ENCODE results near the gene HTR2A. TPM values are rescaled to one million over a fixed set of nuclear protein-coding genes. Genes with fewer than 3 reads are reported as not detected.
"Not testable (repeated sequence)": the region's sequence is repeated elsewhere in the genome, so short reads cannot be mapped to it uniquely, and the experiment has no call there.

Gene HTR2A
- total RNA-seq, 1 donor from 2014 or later, result not detected

- H3K4me1 Mint-ChIP-seq (ENCODE audit: low read depth), result no peaks in the 10 kb centered on the region
Measured at GRCh38 chr13:46830405-46831005, 66.3 kb downstream of the HTR2A start.

GRCh38 chr13:46822551-46822950, 74.3 kb downstream of the HTR2A start:
- Mint-ChIP-seq H3K27me3 (ENCODE audit: insufficient read depth) (peaks cover 10% of the 10 kb centered on the region), H3K4me1 (ENCODE audit: low read depth) (no peaks in the 10 kb centered on the region), H3K36me3 (ENCODE audit: low read depth) (no peaks in the 10 kb centered on the region), H3K9me3 (no peaks in the 10 kb centered on the region), H3K4me3 (no peak overlapping the region), H3K27ac (no peak overlapping the region)
- intact Hi-C loops (cut with micrococcal nuclease), result no loop called here
- DNase-seq (ENCODE audit: low spot score), result no peak

More at GRCh38 chr13:46830405-46831005, 66.3 kb downstream of the HTR2A start:
- H3K27ac Mint-ChIP-seq, result no peak overlapping the region
- no peak for DNase-seq (ENCODE audit: low spot score)
- intact Hi-C loops (cut with micrococcal nuclease), result no loop called here
- no peaks in the 10 kb centered on the region for H3K9me3 Mint-ChIP-seq
- H3K27me3 Mint-ChIP-seq (ENCODE audit: insufficient read depth), result peaks cover 6% of the 10 kb centered on the region
- no peaks in the 10 kb centered on the region for H3K36me3 Mint-ChIP-seq (ENCODE audit: low read depth)
- H3K4me3 Mint-ChIP-seq, result no peak overlapping the region

- Mint-ChIP-seq H3K36me3 (ENCODE audit: low read depth) (peaks cover 2% of the 10 kb centered on the region), H3K27ac (no peak overlapping the region), H3K27me3 (ENCODE audit: insufficient read depth) (peaks cover 7% of the 10 kb centered on the region), H3K4me3 (no peak overlapping the region), H3K4me1 (ENCODE audit: low read depth) (no peaks in the 10 kb centered on the region), H3K9me3 (peaks cover 7% of the 10 kb centered on the region)
- no peak for DNase-seq (ENCODE audit: low spot score)
- intact Hi-C loops (cut with micrococcal nuclease), result no loop called here
Measured at GRCh38 chr13:46817838-46818476, 78.9 kb downstream of the HTR2A start.

GRCh38 chr13:46817095-46817494, 79.8 kb downstream of the HTR2A start:
- peaks cover 7% of the 10 kb centered on the region for H3K27me3 Mint-ChIP-seq (ENCODE audit: insufficient read depth)
- H3K36me3 Mint-ChIP-seq (ENCODE audit: low read depth), result peaks cover 6% of the 10 kb centered on the region
- no peak overlapping the region for H3K4me3 Mint-ChIP-seq
- H3K9me3 Mint-ChIP-seq, result peaks cover 15% of the 10 kb centered on the region
- H3K4me1 Mint-ChIP-seq (ENCODE audit: low read depth), result no peaks in the 10 kb centered on the region
- no peak for DNase-seq (ENCODE audit: low spot score)
- no peak overlapping the region for H3K27ac Mint-ChIP-seq
- intact Hi-C loops (cut with micrococcal nuclease), result no loop called here

- Mint-ChIP-seq H3K27ac (no peak overlapping the region), H3K4me1 (ENCODE audit: low read depth) (no peaks in the 10 kb centered on the region), H3K36me3 (ENCODE audit: low read depth) (peaks cover 6% of the 10 kb centered on the region), H3K27me3 (ENCODE audit: insufficient read depth) (peaks cover 7% of the 10 kb centered on the region), H3K4me3 (no peak overlapping the region), H3K9me3 (peaks cover 22% of the 10 kb centered on the region)
- intact Hi-C loops (cut with micrococcal nuclease), result no loop called here
- no peak for DNase-seq (ENCODE audit: low spot score)
Measured at GRCh38 chr13:46816371-46816770, 80.5 kb downstream of the HTR2A start.

GRCh38 chr13:46812301-46812797, 84.5 kb downstream of the HTR2A start:
- Mint-ChIP-seq H3K27ac (no peak overlapping the region), H3K36me3 (ENCODE audit: low read depth) (peaks cover 6% of the 10 kb centered on the region), H3K4me3 (peak overlapping the region; percentile 12), H3K27me3 (ENCODE audit: insufficient read depth) (peaks cover 12% of the 10 kb centered on the region), H3K9me3 (peaks cover 22% of the 10 kb centered on the region), H3K4me1 (ENCODE audit: low read depth) (no peaks in the 10 kb centered on the region)
- intact Hi-C loops (cut with micrococcal nuclease), result no loop called here
- DNase-seq (ENCODE audit: low spot score), result no peak

GRCh38 chr13:46810440-46810839, 86.4 kb downstream of the HTR2A start:
- H3K27ac Mint-ChIP-seq, result no peak overlapping the region
- H3K4me3 Mint-ChIP-seq, result no peak overlapping the region
- DNase-seq (ENCODE audit: low spot score), result no peak
- peaks cover 15% of the 10 kb centered on the region for H3K27me3 Mint-ChIP-seq (ENCODE audit: insufficient read depth)
- intact Hi-C loops (cut with micrococcal nuclease), result no loop called here
- no peaks in the 10 kb centered on the region for H3K4me1 Mint-ChIP-seq (ENCODE audit: low read depth)
- peaks cover 22% of the 10 kb centered on the region for H3K9me3 Mint-ChIP-seq
- H3K36me3 Mint-ChIP-seq (ENCODE audit: low read depth), result peaks cover 6% of the 10 kb centered on the region

- intact Hi-C loops (cut with micrococcal nuclease); H3K4me3 Mint-ChIP-seq; H3K36me3 Mint-ChIP-seq (ENCODE audit: low read depth); H3K27ac Mint-ChIP-seq; H3K9me3 Mint-ChIP-seq; DNase-seq (ENCODE audit: low spot score); H3K4me1 Mint-ChIP-seq (ENCODE audit: low read depth): not testable (repeated sequence)
- H3K27me3 Mint-ChIP-seq (ENCODE audit: insufficient read depth), result peaks cover 16% of the 10 kb centered on the region
Measured at GRCh38 chr13:46804921-46805320, 91.9 kb downstream of the HTR2A start.

- H3K4me1 Mint-ChIP-seq (ENCODE audit: low read depth), result no peaks in the 10 kb centered on the region
- peaks cover 16% of the 10 kb centered on the region for H3K27me3 Mint-ChIP-seq (ENCODE audit: insufficient read depth)
- intact Hi-C loops (cut with micrococcal nuclease), result no loop called here
- no peak for DNase-seq (ENCODE audit: low spot score)
- H3K4me3 Mint-ChIP-seq, result no peak overlapping the region
- H3K27ac Mint-ChIP-seq, result no peak overlapping the region
- H3K36me3 Mint-ChIP-seq (ENCODE audit: low read depth), result no peaks in the 10 kb centered on the region
- H3K9me3 Mint-ChIP-seq, result no peaks in the 10 kb centered on the region
Measured at GRCh38 chr13:46804391-46804815, 92.5 kb downstream of the HTR2A start.

GRCh38 chr13:46803586-46803985, 93.3 kb downstream of the HTR2A start:
- Mint-ChIP-seq H3K27ac (no peak overlapping the region), H3K9me3 (no peaks in the 10 kb centered on the region), H3K4me1 (ENCODE audit: low read depth) (no peaks in the 10 kb centered on the region), H3K36me3 (ENCODE audit: low read depth) (no peaks in the 10 kb centered on the region), H3K4me3 (no peak overlapping the region), H3K27me3 (ENCODE audit: insufficient read depth) (peaks cover 16% of the 10 kb centered on the region)
- no peak for DNase-seq (ENCODE audit: low spot score)
- intact Hi-C loops (cut with micrococcal nuclease), result no loop called here

- intact Hi-C loops (cut with micrococcal nuclease), result no loop called here
- Mint-ChIP-seq H3K27ac (no peak overlapping the region), H3K9me3 (no peaks in the 10 kb centered on the region), H3K36me3 (ENCODE audit: low read depth) (no peaks in the 10 kb centered on the region), H3K4me3 (no peak overlapping the region), H3K27me3 (ENCODE audit: insufficient read depth) (peaks cover 11% of the 10 kb centered on the region), H3K4me1 (ENCODE audit: low read depth) (peaks cover 8% of the 10 kb centered on the region)
- DNase-seq (ENCODE audit: low spot score), result no peak
Measured at GRCh38 chr13:46801858-46802257, 95.0 kb downstream of the HTR2A start.

GRCh38 chr13:46799139-46799538, 97.7 kb downstream of the HTR2A start:
- no peak overlapping the region for H3K4me3 Mint-ChIP-seq
- peaks cover 30% of the 10 kb centered on the region for H3K4me1 Mint-ChIP-seq (ENCODE audit: low read depth)
- intact Hi-C loops (cut with micrococcal nuclease), result loop anchor here (5.0 to 10.0 kb wide), 3 partner anchors 132 to 624 kb away; no protein-coding TSS in a partner anchor
- peaks cover 8% of the 10 kb centered on the region for H3K27me3 Mint-ChIP-seq (ENCODE audit: insufficient read depth)
- no peaks in the 10 kb centered on the region for H3K9me3 Mint-ChIP-seq
- no peak overlapping the region for H3K27ac Mint-ChIP-seq
- peaks cover 5% of the 10 kb centered on the region for H3K36me3 Mint-ChIP-seq (ENCODE audit: low read depth)
- DNase-seq (ENCODE audit: low spot score), result no peak

GRCh38 chr13:46797501-46798237, 99.2 kb downstream of the HTR2A start:
- peaks cover 7% of the 10 kb centered on the region for H3K36me3 Mint-ChIP-seq (ENCODE audit: low read depth)
- peak overlapping the region; percentile 93 for H3K4me3 Mint-ChIP-seq
- no peaks in the 10 kb centered on the region for H3K9me3 Mint-ChIP-seq
- peaks cover 7% of the 10 kb centered on the region for H3K27me3 Mint-ChIP-seq (ENCODE audit: insufficient read depth)
- peaks cover 36% of the 10 kb centered on the region for H3K4me1 Mint-ChIP-seq (ENCODE audit: low read depth)
- intact Hi-C loops (cut with micrococcal nuclease), result loop anchor here (1.0 to 10.0 kb wide), 8 partner anchors 45 to 1241 kb away; partner anchors contain the start of gene ZC3H13
- DNase-seq (ENCODE audit: low spot score), result no peak
- H3K27ac Mint-ChIP-seq, result peak overlapping the region; percentile 95

All from activated T-helper 1 cell treated with anti-CD3 and anti-CD28 coated beads, Interleukin-12 subunit alpha, Interleukin-12 subunit beta, Interleukin-2, Interleukin-4 antibody, amounts not matched to agents 30 ng/mL and 10 ng/mL and 1 ng/mL, durations not matched to agents 14 hours and 24 hours and 36 hours (primary cell).